H1 (cell line): ENCODE data around the gene KLHL24. TPM values are rescaled to one million over a fixed set of nuclear protein-coding genes. Genes with fewer than 3 reads are reported as not detected.

Source experiments
- CHD1 ChIP-seq: IDR thresholded peaks from 2 replicates; pipeline ENCODE4 v1.6.1; 2012; ENCODE audit warnings: low read depth, low read length, improper control_type of control experiment
- GABPA ChIP-seq: IDR thresholded peaks from 2 replicates; pipeline ENCODE4 v1.6.1; 2011; ENCODE audit warnings: mild to moderate bottlenecking, low read length, moderate library complexity, borderline replicate concordance; ENCODE audit not compliant: insufficient read depth
- KDM4A ChIP-seq: IDR thresholded peaks from one replicate; pipeline ENCODE4 v1.7.1; 2012; ENCODE audit warnings: low read depth, mild to moderate bottlenecking, moderate library complexity, low read length, inconsistent platforms; ENCODE audit not compliant: severe bottlenecking
- POLR2AphosphoS5 ChIP-seq: IDR thresholded peaks from 2 replicates; pipeline ENCODE4 v1.6.1; 2011; ENCODE audit warnings: low read depth, low read length
- polyA plus RNA-seq, 7 experiments: library from polyadenylated mRNA; depleted of rRNA in 3 of 7; stranded (reverse) in 5 of 7; unstranded in 2 of 7; fragments of >200 nt in 5 of 7; fragments of 200-250 nt in 2 of 7; gene quantifications; 1 replicate in 5 of 7; 2 replicates in 1 of 7; 4 replicates in 1 of 7; pipeline versions ENCODE4 v1.2.1 to v1.2.3, GENCODE V29; 2011 to 2013; ENCODE audit warnings: missing spikeins in 2 of 7, mixed read lengths in 2 of 7
- total RNA-seq: library from RNA; stranded (reverse); fragmentation: NEBNext Ultra II Directional; extraction: Animal tissue kit (Norgen Biotek cat#: 25700); gene quantifications from 2 replicates; pipeline ENCODE4 v1.2.1, GENCODE V29; 2021

KLHL24 gene
- total and polyA plus RNA-seq, 2 of the 8 experiments (the other 6 are each of a cell fraction or from before 2014, with no cell fraction given): 12.5 to 36.2 TPM

GRCh38 chr3:183711516-183711915 lies 76.1 kb downstream of the KLHL24 start (continued):
- no peak for TF ChIP-seq CHD1
- TF ChIP-seq GABPA: no peak
- no peak for TF ChIP-seq POLR2AphosphoS5
- no peak for TF ChIP-seq KDM4A
